Colonic mucosa (tissue), 4 donors: Measurements from ENCODE around the gene BBLN. TPM values are rescaled to one million over a fixed set of nuclear protein-coding genes. Genes with fewer than 3 reads are reported as not detected.
"Not testable (repeated sequence)": the region's sequence is repeated elsewhere in the genome, so short reads cannot be mapped to it uniquely, and the experiment has no call there.

Experiments used
- DNase-seq: peaks from one replicate; pipeline ENCODE4 v3.0.0-alpha.2; 2020
- H3K27ac ChIP-seq: fragments of 200-600 bp; one replicate; pipeline ENCODE4 v1.8.0; 2021
- H3K27me3 ChIP-seq: fragments of 200-600 bp; one replicate; pipeline ENCODE4 v1.8.0; 2021
- H3K36me3 ChIP-seq: fragments of 200-600 bp; one replicate; pipeline ENCODE4 v1.8.0; 2021
- H3K4me1 ChIP-seq: fragments of 200-600 bp; one replicate; pipeline ENCODE4 v1.8.0; 2021; ENCODE audit warnings: mild to moderate bottlenecking
- H3K4me3 ChIP-seq: fragments of 200-600 bp; one replicate; pipeline ENCODE4 v1.8.0; 2021
- H3K9ac ChIP-seq, 2 donors: one replicate each; pipeline ENCODE4 v1.7.0; 2013; ENCODE audit warnings: control low read depth in 2 of 2, low read depth in 2 of 2, low read length in 2 of 2
- H3K9me3 ChIP-seq: fragments of 200-600 bp; one replicate; pipeline ENCODE4 v1.8.0; 2021
- intact Hi-C: fragments of 100-400 bp; cut with DNase I; formaldehyde crosslinking; loops from one replicate; pipeline ENCODE4 v1.14.1; 2022
- total RNA-seq, 2 donors: library from RNA; stranded (reverse); fragmentation: NEBNext Ultra II Directional in 1 of 2; extraction: Animal tissue kit (Norgen Biotek cat#: 25700) in 1 of 2; gene quantifications; one replicate each; pipeline ENCODE4 v1.2.1, GENCODE V29; 2021
- TF ChIP-seq, protein P1 (sequence below): fragments of 200-600 bp; IDR thresholded peaks from one replicate; pipeline ENCODE4 v1.8.0; 2022; ENCODE audit warnings: antibody characterized with exemption, mild to moderate bottlenecking
- donor health status: healthy.
- donor health status: DM: no; HTN: no; CAD: no.
- donor health status: DM: no; HTN: no; CAD: no.

The BBLN gene, protein sequence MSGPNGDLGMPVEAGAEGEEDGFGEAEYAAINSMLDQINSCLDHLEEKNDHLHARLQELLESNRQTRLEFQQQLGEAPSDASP
- 10 to 100 TPM; 47.5 to 53.0 TPM for total RNA-seq

GRCh38 chr9:128159784-128160602 is at the start of gene BBLN:
Gene BBLN (plus strand): TSS chr9:128160265. CDS start chr9:128160408, 143 bp downstream.
- no peaks in the 10 kb centered on the region for H3K27me3 ChIP-seq
- intact Hi-C loops = no loop called here
- TF ChIP-seq, protein P1, sequence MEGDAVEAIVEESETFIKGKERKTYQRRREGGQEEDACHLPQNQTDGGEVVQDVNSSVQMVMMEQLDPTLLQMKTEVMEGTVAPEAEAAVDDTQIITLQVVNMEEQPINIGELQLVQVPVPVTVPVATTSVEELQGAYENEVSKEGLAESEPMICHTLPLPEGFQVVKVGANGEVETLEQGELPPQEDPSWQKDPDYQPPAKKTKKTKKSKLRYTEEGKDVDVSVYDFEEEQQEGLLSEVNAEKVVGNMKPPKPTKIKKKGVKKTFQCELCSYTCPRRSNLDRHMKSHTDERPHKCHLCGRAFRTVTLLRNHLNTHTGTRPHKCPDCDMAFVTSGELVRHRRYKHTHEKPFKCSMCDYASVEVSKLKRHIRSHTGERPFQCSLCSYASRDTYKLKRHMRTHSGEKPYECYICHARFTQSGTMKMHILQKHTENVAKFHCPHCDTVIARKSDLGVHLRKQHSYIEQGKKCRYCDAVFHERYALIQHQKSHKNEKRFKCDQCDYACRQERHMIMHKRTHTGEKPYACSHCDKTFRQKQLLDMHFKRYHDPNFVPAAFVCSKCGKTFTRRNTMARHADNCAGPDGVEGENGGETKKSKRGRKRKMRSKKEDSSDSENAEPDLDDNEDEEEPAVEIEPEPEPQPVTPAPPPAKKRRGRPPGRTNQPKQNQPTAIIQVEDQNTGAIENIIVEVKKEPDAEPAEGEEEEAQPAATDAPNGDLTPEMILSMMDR = no peak
- no peaks in the 10 kb centered on the region for H3K9me3 ChIP-seq
- H3K4me3 ChIP-seq = peak within 1 kb of the TSS; percentile 82
- peak within 1 kb of the TSS; percentile 67 to 73 for H3K9ac ChIP-seq
- peak within 1 kb of the TSS; percentile 74 for H3K27ac ChIP-seq
- H3K36me3 ChIP-seq = no peaks in the 10 kb centered on the region
- H3K4me1 ChIP-seq = no peaks in the 10 kb centered on the region
- DNase-seq = peak; percentile 98

- H3K9me3 ChIP-seq, intact Hi-C loops, H3K27me3 ChIP-seq, DNase-seq: not testable (repeated sequence)
- H3K4me3 ChIP-seq = peak overlapping the region; percentile 32
- peak overlapping the region in 1 of 2 donors; percentile 70 for H3K9ac ChIP-seq
- H3K36me3 ChIP-seq = peaks cover 14% of the 10 kb centered on the region
- H3K27ac ChIP-seq = peak overlapping the region; percentile 59
- H3K4me1 ChIP-seq = peaks cover 15% of the 10 kb centered on the region
Measured at GRCh38 chr9:128111726-128112125, 48.3 kb upstream of the BBLN start.

DNA sequence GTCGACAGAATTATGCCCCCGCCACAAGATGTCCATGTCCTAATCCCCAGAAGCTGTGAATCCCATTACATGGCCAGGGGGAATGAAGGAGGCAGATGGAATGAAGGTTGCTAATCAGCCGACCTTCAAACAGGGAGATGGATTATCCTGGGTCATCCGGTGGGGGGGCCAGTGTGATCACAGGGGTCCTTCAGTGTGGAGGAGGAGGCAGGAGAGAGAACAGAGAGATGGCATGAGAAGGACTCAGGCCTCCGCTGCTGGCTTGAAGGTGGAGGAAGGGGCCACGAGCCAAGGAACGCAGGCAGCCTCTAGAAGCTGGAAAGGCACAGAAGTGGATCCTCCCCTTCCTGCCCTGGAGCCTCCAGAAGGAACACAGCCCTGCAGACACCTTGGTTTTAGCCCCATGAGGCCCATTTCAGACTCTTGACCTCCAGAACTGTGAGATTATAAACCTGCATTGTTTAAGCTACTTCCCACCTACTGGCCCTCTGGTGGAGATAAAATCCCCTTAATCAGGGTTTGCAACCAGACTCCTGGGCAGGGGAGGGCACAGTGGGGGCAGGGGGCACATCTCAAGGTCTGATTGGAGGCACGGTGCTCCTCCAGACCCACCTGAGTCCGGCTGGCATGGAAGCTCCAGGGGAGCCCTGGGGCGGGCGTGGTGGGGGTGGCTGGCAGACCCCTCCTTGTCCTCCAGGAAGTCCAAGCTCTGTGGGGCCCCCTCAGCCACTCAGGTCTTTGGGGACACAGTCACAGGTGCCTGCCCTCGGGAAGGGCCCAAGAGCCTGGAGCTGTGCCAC is 46.3 kb upstream of the BBLN start:
- H3K27ac ChIP-seq = peak overlapping the region; percentile 94
- peak overlapping the region; percentile 94 to 97 for H3K9ac ChIP-seq
- no peaks in the 10 kb centered on the region for H3K27me3 ChIP-seq
- intact Hi-C loops = no loop called here
- no peaks in the 10 kb centered on the region for H3K9me3 ChIP-seq
- H3K4me3 ChIP-seq = peak overlapping the region; percentile 32
- peaks cover 20% of the 10 kb centered on the region for H3K4me1 ChIP-seq
- DNase-seq = no peak
- H3K36me3 ChIP-seq = no peaks in the 10 kb centered on the region
- TF ChIP-seq, protein P1 = no peak

DNA sequence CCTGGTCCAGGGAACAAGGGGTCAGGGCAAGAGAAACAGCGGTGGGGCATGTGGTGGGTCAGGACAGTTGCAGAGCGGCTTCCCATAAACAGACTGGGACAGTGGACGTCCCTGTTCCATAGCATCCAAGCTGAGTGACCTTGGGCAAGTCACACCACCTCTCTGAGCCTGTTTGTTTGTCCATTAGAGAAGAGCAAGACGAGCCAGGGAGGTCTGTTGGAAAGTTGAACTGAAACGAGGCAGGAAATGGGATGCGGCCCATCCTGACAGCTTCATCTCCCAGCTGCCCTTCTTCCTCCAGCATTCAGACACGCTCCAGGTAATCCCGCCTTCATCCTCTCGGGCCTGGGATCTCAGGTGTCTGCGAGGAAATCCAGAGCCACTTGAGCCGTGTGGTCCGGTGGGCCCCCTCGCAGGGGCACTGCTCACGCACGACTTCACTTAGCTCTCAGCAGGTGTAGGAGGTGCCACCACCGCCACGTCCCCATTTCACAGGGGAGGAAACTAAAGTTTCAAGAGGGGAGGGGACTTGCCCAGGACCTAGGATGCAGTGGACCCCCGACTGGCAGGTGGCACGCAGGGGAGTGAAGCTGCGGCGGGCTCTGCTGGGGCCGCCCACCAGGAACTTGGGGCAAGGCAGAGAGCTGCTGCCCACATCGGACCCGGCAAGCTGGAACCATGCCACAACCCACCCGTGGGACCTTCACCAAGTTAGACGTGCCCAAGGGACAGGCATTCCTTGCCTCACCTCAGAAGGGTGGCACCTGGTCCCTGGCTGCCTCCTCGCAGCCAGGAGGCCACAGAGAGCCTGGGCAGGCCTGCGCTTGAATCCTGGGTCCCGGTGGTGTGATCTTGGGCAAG is 45.5 kb upstream of the BBLN start:
- no peak for DNase-seq
- no peaks in the 10 kb centered on the region for H3K27me3 ChIP-seq
- H3K4me3 ChIP-seq = peak overlapping the region; percentile 32
- peaks cover 20% of the 10 kb centered on the region for H3K4me1 ChIP-seq
- intact Hi-C loops = loop anchor here (5.0 kb wide), 2 partner anchors 67 to 162 kb away; no protein-coding TSS in a partner anchor
- H3K36me3 ChIP-seq = no peaks in the 10 kb centered on the region
- peak overlapping the region; percentile 94 for H3K27ac ChIP-seq
- TF ChIP-seq, protein P1 = no peak
- H3K9me3 ChIP-seq = no peaks in the 10 kb centered on the region
- peak overlapping the region; percentile 94 to 97 for H3K9ac ChIP-seq

DNA sequence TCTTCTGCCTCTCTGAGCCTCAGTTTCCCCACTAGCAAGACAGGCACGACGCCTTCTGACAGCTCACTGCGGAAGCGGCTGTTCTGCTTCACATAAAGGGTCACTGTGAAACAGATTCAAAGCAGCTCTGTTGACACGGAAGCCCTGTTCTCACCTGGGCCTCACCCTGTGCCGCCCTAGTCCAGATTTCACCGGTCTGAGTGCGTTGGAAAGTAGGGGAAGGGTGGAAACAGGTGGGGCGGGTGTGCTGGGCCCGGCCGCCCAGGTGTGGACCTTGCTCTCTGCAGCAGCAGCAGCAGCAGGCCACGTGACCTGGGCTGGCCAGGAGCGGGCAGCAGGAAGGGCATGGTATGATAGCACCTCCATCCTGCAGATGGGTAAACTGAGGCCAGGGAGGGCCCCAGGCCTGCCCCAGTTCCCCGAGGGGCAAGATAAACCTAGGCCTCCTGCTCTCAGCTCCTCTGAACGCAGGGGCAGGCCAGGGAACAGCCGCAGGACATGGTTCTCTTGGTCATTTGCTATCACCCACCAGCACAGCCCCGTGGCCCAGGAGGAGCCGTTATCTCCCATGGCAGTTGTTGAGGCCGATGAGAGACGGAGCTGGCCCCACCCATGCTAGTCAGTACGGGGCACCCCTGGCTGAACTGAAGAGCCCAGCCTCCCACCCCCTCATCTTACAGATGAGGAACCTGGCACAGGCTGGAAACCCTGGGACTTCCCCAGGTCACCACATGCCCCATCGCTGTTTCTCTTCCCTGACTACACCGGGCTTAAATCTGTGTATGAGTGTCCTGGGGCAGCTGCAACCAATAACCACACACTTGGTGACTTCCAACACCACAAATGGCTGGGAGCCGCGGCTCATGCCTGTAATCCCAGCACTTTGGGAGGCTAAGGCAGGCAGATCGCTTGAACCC is 44.6 kb upstream of the BBLN start:
- Histone ChIP-seq H3K36me3 (no peaks in the 10 kb centered on the region), H3K4me1 (peaks cover 20% of the 10 kb centered on the region), H3K4me3 (peak overlapping the region; percentile 32), H3K27me3 (no peaks in the 10 kb centered on the region), H3K27ac (peak overlapping the region; percentile 94), H3K9ac (peak overlapping the region; percentile 94 to 97), H3K9me3 (no peaks in the 10 kb centered on the region)
- intact Hi-C loops = loop anchor here (5.0 kb wide), 2 partner anchors 68 to 163 kb away; no protein-coding TSS in a partner anchor
- TF ChIP-seq, protein P1 = no peak
- DNase-seq = peak; percentile 95
